HCT116 (cell line): ENCODE results near the gene C16orf95. TPM values are rescaled to one million over a fixed set of nuclear protein-coding genes. Genes with fewer than 3 reads are reported as not detected.

Source experiments
- ATAC-seq: fragments of 200-7000 bp; cut with Tn5 transposase; 2 replicates; pipeline ENCODE4 v1.9.1; 2020; ENCODE audit warnings: mild to moderate bottlenecking, moderate library complexity
- BruUV-seq: library from RNA; stranded (reverse); fragments of 400-500 nt; replicated peaks from 2 replicates; lab custom pipeline; 2021; lab: Mats Ljungman, UMichigan
- CTCF ChIA-PET: fragments of 300-600 bp; sonication (Branson Sonifier 250); formaldehyde crosslinking; loops from one replicate; lab custom pipeline; 2021; ENCODE audit warnings: antibody characterized with exemption; lab: Charles Lee
- POLR2A ChIA-PET: fragments of 300-600, 350-600 bp; sonication (Branson Sonifier 250); formaldehyde crosslinking; loops from one replicate; lab custom pipeline; 2021; ENCODE audit warnings: antibody characterized with exemption; lab: Charles Lee
- RAD21 ChIA-PET, 2 experiments: fragments of 300-600 bp; sonication (Branson Sonifier 250); formaldehyde crosslinking; loops; one replicate each; lab custom pipeline; 2023; ENCODE audit warnings: low total read pairs in 2 of 2; ENCODE audit not compliant: uncharacterized antibody in 2 of 2, unreplicated experiment in 2 of 2, low non-redundant PET in 1 of 2; lab: Charles Lee
- DNase-seq: peaks from one replicate; pipeline ENCODE4 v3.0.0-alpha.2; 2010; ENCODE audit warnings: low read depth, low spot score
- H2AFZ ChIP-seq: fragments of 200-600 bp; shearing (Covaris generic), sonication (generic); 2 replicates; pipeline ENCODE4 v1.6.1; 2017; ENCODE audit warnings: low read depth, mixed run types, mixed read lengths, antibody characterized with exemption, low read length; ENCODE audit not compliant: poor library complexity, severe bottlenecking
- H3K27ac ChIP-seq: 2 replicates; pipeline ENCODE4 v1.5.1; 2012; ENCODE audit warnings: low read depth, low read length
- H3K27me3 ChIP-seq: fragments of 200-600 bp; sonication (generic); 2 replicates; pipeline ENCODE4 v1.6.1; 2016; ENCODE audit warnings: mixed run types, low read length, mixed read lengths; ENCODE audit not compliant: insufficient read depth
- H3K36me3 ChIP-seq, 2 experiments: fragments of 200-500 bp in 1 of 2; fragments of 200-600 bp in 1 of 2; sonication (Bioruptor generic) in 1 of 2; sonication (generic) in 1 of 2; 2 replicates each; pipeline versions ENCODE4 v1.5.1 to v1.6.1; 2014 to 2016; ENCODE audit warnings: low read length in 2 of 2, inconsistent platforms in 1 of 2, mixed read lengths in 1 of 2, mixed run types in 1 of 2; ENCODE audit not compliant: insufficient read depth in 2 of 2, control insufficient read depth in 1 of 2
- H3K4me1 ChIP-seq, 2 experiments: fragments of 200-600 bp in 1 of 2; sonication (generic) in 1 of 2; 2 replicates each; pipeline versions ENCODE4 v1.5.1 to v1.6.1; 2012 to 2017; ENCODE audit warnings: low read length in 2 of 2, inconsistent platforms in 1 of 2, mild to moderate bottlenecking in 1 of 2, mixed read lengths in 1 of 2, mixed run types in 1 of 2, moderate library complexity in 1 of 2; ENCODE audit not compliant: insufficient read depth in 2 of 2, control insufficient read depth in 1 of 2
- H3K4me2 ChIP-seq: fragments of 200-600 bp; sonication (generic); 2 replicates; pipeline ENCODE4 v1.6.1; 2017; ENCODE audit warnings: mixed run types, low read length, mixed read lengths
- H3K4me3 ChIP-seq, 2 experiments: fragments of 200-600 bp in 1 of 2; sonication (generic) in 1 of 2; replicated peaks in 1 of 2; 2 replicates each; pipeline ENCODE4 v1.5.1; 2011 to 2016; ENCODE audit warnings: low read length in 2 of 2, control low read depth in 1 of 2, low read depth in 1 of 2, mild to moderate bottlenecking in 1 of 2, mixed read lengths in 1 of 2, mixed run types in 1 of 2
- H3K79me2 ChIP-seq: fragments of 200-600 bp; sonication (generic); 2 replicates; pipeline ENCODE4 v1.6.1; 2017; ENCODE audit warnings: mild to moderate bottlenecking, mixed run types, low read length, moderate library complexity, mixed read lengths; ENCODE audit not compliant: insufficient read depth
- H3K9ac ChIP-seq: fragments of 200-600 bp; sonication (generic); 2 replicates; pipeline ENCODE4 v1.6.1; 2016; ENCODE audit warnings: low read length, mixed read lengths
- H3K9me2 ChIP-seq: fragments of 200-600 bp; sonication (generic), shearing (Covaris generic); 2 replicates; pipeline ENCODE4 v1.6.1; 2017; ENCODE audit warnings: mixed run types, mild to moderate bottlenecking, moderate library complexity; ENCODE audit not compliant: insufficient read depth
- H3K9me3 ChIP-seq, 2 experiments: fragments of 200-500 bp in 1 of 2; fragments of 200-600 bp in 1 of 2; sonication (Bioruptor generic) in 1 of 2; sonication (generic) in 1 of 2; 2 replicates each; pipeline ENCODE4 v1.6.1; 2014 to 2017; ENCODE audit warnings: low read length in 2 of 2, mixed read lengths in 2 of 2, inconsistent platforms in 1 of 2, low read depth in 1 of 2, mild to moderate bottlenecking in 1 of 2, mixed run types in 1 of 2, moderate library complexity in 1 of 2; ENCODE audit not compliant: control insufficient read depth in 1 of 2, insufficient read depth in 1 of 2
- H4K20me1 ChIP-seq: fragments of 200-600 bp; sonication (generic), shearing (Covaris generic); 2 replicates; pipeline ENCODE4 v1.6.1; 2017; ENCODE audit warnings: mixed run types, mild to moderate bottlenecking, moderate library complexity; ENCODE audit not compliant: insufficient read depth
- ATF3 ChIP-seq: IDR thresholded peaks from 2 replicates; pipeline ENCODE4 v1.6.1; 2012
- CEBPB ChIP-seq: IDR thresholded peaks from 2 replicates; pipeline ENCODE4 v1.6.1; 2012; ENCODE audit warnings: low read depth
- EGR1 ChIP-seq: IDR thresholded peaks from 2 replicates; pipeline ENCODE4 v1.6.1; 2012; ENCODE audit warnings: low read depth
- ELF1 ChIP-seq: IDR thresholded peaks from 2 replicates; pipeline ENCODE4 v1.6.1; 2012; ENCODE audit warnings: low read depth, borderline replicate concordance
- EZH2 ChIP-seq: fragments of 200-600 bp; sonication (generic); IDR thresholded peaks from 2 replicates; pipeline ENCODE4 v1.6.1; 2017; ENCODE audit warnings: antibody characterized with exemption, mixed run types
- FOSL1 ChIP-seq: IDR thresholded peaks from 2 replicates; pipeline ENCODE4 v1.6.1; 2012; ENCODE audit warnings: low read depth
- MAX ChIP-seq: IDR thresholded peaks from 2 replicates; pipeline ENCODE4 v1.6.1; 2012
- POLR2A ChIP-seq: IDR thresholded peaks from 2 replicates; pipeline ENCODE4 v1.7.0; 2011; ENCODE audit warnings: borderline replicate concordance; ENCODE audit not compliant: insufficient read depth, insufficient read length; ENCODE audit errors: extremely low read depth
- RAD21 ChIP-seq: IDR thresholded peaks from 2 replicates; pipeline ENCODE4 v1.6.1; 2012; ENCODE audit warnings: low read depth, mild to moderate bottlenecking
- SIN3A ChIP-seq: IDR thresholded peaks from 2 replicates; pipeline ENCODE4 v1.6.1; 2012; ENCODE audit warnings: low read depth
- SRF ChIP-seq: IDR thresholded peaks from 2 replicates; pipeline ENCODE4 v1.6.1; 2012; ENCODE audit warnings: low read depth
- TCF7L2 ChIP-seq: IDR thresholded peaks from 2 replicates; pipeline ENCODE4 v1.7.0; 2011; ENCODE audit warnings: borderline replicate concordance, inconsistent platforms; ENCODE audit not compliant: insufficient read depth, insufficient read length; ENCODE audit errors: extremely low read depth
- ZNF274 ChIP-seq: fragments of 200-500 bp; sonication (Bioruptor generic); IDR thresholded peaks from 2 replicates; pipeline ENCODE4 v1.6.1; 2014; ENCODE audit warnings: mild to moderate bottlenecking, low read depth, low read length, inconsistent platforms
- intact Hi-C: fragments of 100-400 bp; cut with micrococcal nuclease; formaldehyde crosslinking; loops from 2 replicates; pipeline ENCODE4 v1.10.0; 2022
- total RNA-seq: library from RNA; stranded (reverse); gene quantifications from one replicate; pipeline ENCODE4 v1.2.1, GENCODE V29; 2021; ENCODE audit not compliant: unreplicated experiment

C16orf95 gene
- total RNA-seq, 1 experiment from 2014 or later: 12.2 TPM

- ATAC-seq (no peak), DNase-seq (no peak)
- intact Hi-C loops: no loop called here
- no peak for TF ChIP-seq MAX
- TF ChIP-seq EZH2: no peak
- no peak for TF ChIP-seq ZNF274
- no peak for TF ChIP-seq ELF1
- no peak for TF ChIP-seq POLR2A
- no peak for TF ChIP-seq RAD21
- TF ChIP-seq FOSL1: no peak
- TF ChIP-seq ATF3: no peak
- TF ChIP-seq TCF7L2: no peak
- no peak for TF ChIP-seq SRF
- no peak for TF ChIP-seq SIN3A
- no peak for TF ChIP-seq CEBPB
- TF ChIP-seq EGR1: no peak
- Histone ChIP-seq H3K4me2 (no peak overlapping the region), H3K27me3 (no peaks in the 10 kb centered on the region), H3K36me3 (peaks cover 0 to under 1% of the 10 kb centered on the region in 2 experiments; a peak in 1 of 4 replicates), H3K9me2 (no peaks in the 10 kb centered on the region), H3K9ac (no peak overlapping the region), H3K27ac (no peak overlapping the region; the same call in 1 of the 2 replicates), H3K4me1 (peaks cover 0 to 8% of the 10 kb centered on the region in 2 experiments; a peak in 2 of 4 replicates), H3K9me3 (no peaks in the 10 kb centered on the region), H3K4me3 (no peak overlapping the region), H3K79me2 (peaks cover 4% of the 10 kb centered on the region), H2AFZ (no peak overlapping the region), H4K20me1 (peaks cover 6% of the 10 kb centered on the region; the same call in 1 of the 2 replicates)
- ChIA-PET CTCF (interaction anchor here (1.6 kb wide), 1 partner anchor 312 kb away, joined by 5 read pairs; no protein-coding TSS in a partner anchor), RAD21 (no interaction called here), POLR2A (no interaction called here)
- BruUV-seq: no TSS peak
Measured at GRCh38 chr16:87323727-87324410, 6.7 kb upstream of the C16orf95 start.
